HG03469 (cell line): ENCODE measurements around the gene TBC1D32.
"Not testable (repeated sequence)": the region's sequence is repeated elsewhere in the genome, so short reads cannot be mapped to it uniquely, and the experiment has no call there.

Experiments used
- ATAC-seq: cut with Tn5 transposase; IDR thresholded peaks from one replicate; pipeline ENCODE4 v1.9.1; 2021; ENCODE audit warnings: mild to moderate bottlenecking, moderate library complexity, moderate number of reproducible peaks; ENCODE audit not compliant: unreplicated experiment

TBC1D32 gene

GRCh38 chr6:121334299-121335086, at the start of gene TBC1D32:
Gene TBC1D32, minus strand, starts transcription at chr6:121334480. Its CDS starts 50 bp downstream, at chr6:121334430.
- peak; percentile 87 for ATAC-seq

- ATAC-seq = no peak
Observed at GRCh38 chr6:121383478-121383877, 49.2 kb upstream of the TBC1D32 start.

- ATAC-seq = no peak
Observed at GRCh38 chr6:121382467-121383121, 48.3 kb upstream of the TBC1D32 start.

GRCh38 chr6:121376411-121376810, 42.1 kb upstream of the TBC1D32 start:
- ATAC-seq = no peak

GRCh38 chr6:121374219-121374618, 39.9 kb upstream of the TBC1D32 start:
- ATAC-seq = not testable (repeated sequence)

GRCh38 chr6:121365536-121366521, 31.5 kb upstream of the TBC1D32 start:
- no peak for ATAC-seq

GRCh38 chr6:121356575-121356974, 22.3 kb upstream of the TBC1D32 start:
- no peak for ATAC-seq

GRCh38 chr6:121354764-121355163, 20.5 kb upstream of the TBC1D32 start:
- no peak for ATAC-seq

GRCh38 chr6:121352941-121353340, 18.7 kb upstream of the TBC1D32 start:
- no peak for ATAC-seq

- no peak for ATAC-seq
Observed at GRCh38 chr6:121351916-121352315, 17.6 kb upstream of the TBC1D32 start.

- ATAC-seq = no peak
Observed at GRCh38 chr6:121349596-121349995, 15.3 kb upstream of the TBC1D32 start.

GRCh38 chr6:121347484-121347883, 13.2 kb upstream of the TBC1D32 start:
- no peak for ATAC-seq

- no peak for ATAC-seq
Observed at GRCh38 chr6:121344539-121344938, 10.3 kb upstream of the TBC1D32 start.

- no peak for ATAC-seq
Observed at GRCh38 chr6:121339639-121340226, 5.5 kb upstream of the TBC1D32 start.

GRCh38 chr6:121338956-121339355, 4.7 kb upstream of the TBC1D32 start:
- no peak for ATAC-seq

GRCh38 chr6:121338366-121338765, 4.1 kb upstream of the TBC1D32 start:
- ATAC-seq = no peak

- no peak for ATAC-seq
Observed at GRCh38 chr6:121335087-121336008, 1.1 kb upstream of the TBC1D32 start.

GRCh38 chr6:121333694-121334093, 586 bp downstream of the TBC1D32 start:
- ATAC-seq = not testable (repeated sequence)

GRCh38 chr6:121333196-121333595, 1.1 kb downstream of the TBC1D32 start:
- no peak for ATAC-seq

GRCh38 chr6:121330516-121330915, 3.8 kb downstream of the TBC1D32 start:
- ATAC-seq = no peak
